ENCODE results near the gene DNAAF2. TPM values are rescaled to one million over a fixed set of nuclear protein-coding genes. Genes with fewer than 3 reads are reported as not detected.
"Not testable (repeated sequence)": the region's sequence is repeated elsewhere in the genome, so short reads cannot be mapped to it uniquely, and the experiment has no call there.

DNAAF2 gene, protein sequence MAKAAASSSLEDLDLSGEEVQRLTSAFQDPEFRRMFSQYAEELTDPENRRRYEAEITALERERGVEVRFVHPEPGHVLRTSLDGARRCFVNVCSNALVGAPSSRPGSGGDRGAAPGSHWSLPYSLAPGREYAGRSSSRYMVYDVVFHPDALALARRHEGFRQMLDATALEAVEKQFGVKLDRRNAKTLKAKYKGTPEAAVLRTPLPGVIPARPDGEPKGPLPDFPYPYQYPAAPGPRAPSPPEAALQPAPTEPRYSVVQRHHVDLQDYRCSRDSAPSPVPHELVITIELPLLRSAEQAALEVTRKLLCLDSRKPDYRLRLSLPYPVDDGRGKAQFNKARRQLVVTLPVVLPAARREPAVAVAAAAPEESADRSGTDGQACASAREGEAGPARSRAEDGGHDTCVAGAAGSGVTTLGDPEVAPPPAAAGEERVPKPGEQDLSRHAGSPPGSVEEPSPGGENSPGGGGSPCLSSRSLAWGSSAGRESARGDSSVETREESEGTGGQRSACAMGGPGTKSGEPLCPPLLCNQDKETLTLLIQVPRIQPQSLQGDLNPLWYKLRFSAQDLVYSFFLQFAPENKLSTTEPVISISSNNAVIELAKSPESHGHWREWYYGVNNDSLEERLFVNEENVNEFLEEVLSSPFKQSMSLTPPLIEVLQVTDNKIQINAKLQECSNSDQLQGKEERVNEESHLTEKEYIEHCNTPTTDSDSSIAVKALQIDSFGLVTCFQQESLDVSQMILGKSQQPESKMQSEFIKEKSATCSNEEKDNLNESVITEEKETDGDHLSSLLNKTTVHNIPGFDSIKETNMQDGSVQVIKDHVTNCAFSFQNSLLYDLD
- polyA plus RNA-seq (2012; ENCODE audit: missing spikeins): 7.4 TPM

DNA sequence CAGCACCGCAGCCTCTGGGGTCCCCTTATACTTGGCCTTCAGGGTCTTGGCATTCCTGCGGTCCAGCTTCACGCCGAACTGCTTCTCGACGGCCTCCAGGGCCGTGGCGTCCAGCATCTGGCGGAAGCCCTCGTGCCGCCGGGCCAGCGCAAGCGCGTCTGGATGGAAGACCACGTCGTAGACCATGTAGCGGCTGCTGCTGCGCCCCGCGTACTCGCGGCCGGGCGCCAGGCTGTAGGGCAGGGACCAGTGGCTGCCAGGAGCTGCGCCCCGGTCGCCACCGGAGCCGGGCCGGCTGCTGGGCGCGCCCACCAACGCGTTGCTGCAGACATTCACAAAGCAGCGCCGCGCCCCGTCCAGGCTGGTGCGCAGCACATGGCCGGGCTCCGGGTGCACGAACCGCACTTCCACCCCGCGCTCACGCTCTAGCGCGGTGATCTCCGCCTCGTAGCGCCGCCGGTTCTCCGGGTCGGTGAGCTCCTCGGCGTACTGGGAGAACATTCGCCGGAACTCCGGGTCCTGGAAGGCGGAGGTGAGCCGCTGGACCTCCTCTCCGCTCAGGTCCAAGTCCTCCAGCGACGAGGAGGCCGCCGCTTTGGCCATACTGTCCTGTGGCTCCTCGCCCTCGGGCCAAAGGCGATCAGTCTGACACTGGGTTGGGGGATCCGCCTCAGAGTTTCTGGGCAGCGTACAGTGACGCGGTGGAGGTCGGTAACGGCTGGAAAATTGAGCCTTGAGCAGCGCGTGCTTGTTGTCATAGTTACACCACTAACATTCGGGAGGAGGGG lies at the start of gene DNAAF2:
TSS of gene DNAAF2 (minus strand) at position 698 of the 788 bp plus-strand sequence. CDS start at position 603, 95 bp downstream.
- TF ChIP-seq TAF1 (IDR thresholded peaks at IDR 0.05; ENCODE audit: borderline replicate concordance, low read depth, low read length): no peak
- no peak for TF ChIP-seq POLR2AphosphoS5 (IDR thresholded peaks at IDR 0.05; ENCODE audit: low read depth, low read length)
- TF ChIP-seq POLR2A (IDR thresholded peaks at IDR 0.05; ENCODE audit: low read depth, low read length): no peak; the same call in none of the 2 replicates
- peak; percentile 17 for FAIRE-seq
- DNase-seq (ENCODE audit: insufficient read length): peak; percentile 34

DNA sequence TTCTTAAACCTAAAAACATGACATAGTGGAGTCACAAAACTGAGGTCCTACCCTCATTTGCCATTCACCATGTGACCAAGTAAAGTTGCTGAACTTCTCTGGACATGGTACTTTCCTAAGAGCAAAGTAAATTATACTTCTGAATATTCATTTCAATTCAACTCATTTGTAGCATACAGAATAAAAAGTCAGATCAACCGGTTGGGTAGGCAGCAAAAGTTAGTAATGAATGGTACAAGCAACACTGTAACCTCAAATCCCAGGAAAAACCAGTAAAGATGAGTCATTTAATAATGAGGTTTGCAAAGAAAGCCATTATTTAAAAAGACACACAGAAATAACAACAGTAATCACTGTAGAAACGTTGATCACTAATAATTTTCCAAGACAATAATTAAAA lies 44.2 kb upstream of the DNAAF2 start:
- FAIRE-seq (no peak), DNase-seq (ENCODE audit: insufficient read length) (no peak)
- TF ChIP-seq POLR2AphosphoS5 (IDR thresholded peaks at IDR 0.05; ENCODE audit: low read depth, low read length) (no peak), POLR2A (IDR thresholded peaks at IDR 0.05; ENCODE audit: low read depth, low read length) (no peak), TAF1 (IDR thresholded peaks at IDR 0.05; ENCODE audit: borderline replicate concordance, low read depth, low read length) (no peak)

DNA sequence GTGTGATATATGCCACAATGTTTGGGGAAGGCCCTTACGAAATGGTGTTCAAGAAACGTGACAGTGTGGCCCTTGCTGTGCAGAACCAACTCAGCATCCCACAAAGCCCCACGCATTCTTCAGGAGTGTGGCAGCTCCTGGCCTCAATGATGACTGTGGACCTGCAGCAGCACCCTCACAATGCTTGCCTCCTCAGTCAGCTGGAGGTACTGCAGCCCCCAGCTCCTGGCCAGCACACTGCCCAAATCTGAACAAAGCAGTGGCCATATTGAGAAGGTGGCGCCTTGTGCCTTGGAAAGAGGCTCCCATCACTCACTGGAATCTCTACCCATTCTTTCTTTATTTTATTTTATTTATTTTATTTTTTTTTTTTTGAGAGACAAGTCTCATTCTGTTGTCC lies 42.6 kb upstream of the DNAAF2 start:
- no peak for DNase-seq (ENCODE audit: insufficient read length)
- no peak for FAIRE-seq
- TF ChIP-seq POLR2AphosphoS5 (IDR thresholded peaks at IDR 0.05; ENCODE audit: low read depth, low read length): no peak

DNA sequence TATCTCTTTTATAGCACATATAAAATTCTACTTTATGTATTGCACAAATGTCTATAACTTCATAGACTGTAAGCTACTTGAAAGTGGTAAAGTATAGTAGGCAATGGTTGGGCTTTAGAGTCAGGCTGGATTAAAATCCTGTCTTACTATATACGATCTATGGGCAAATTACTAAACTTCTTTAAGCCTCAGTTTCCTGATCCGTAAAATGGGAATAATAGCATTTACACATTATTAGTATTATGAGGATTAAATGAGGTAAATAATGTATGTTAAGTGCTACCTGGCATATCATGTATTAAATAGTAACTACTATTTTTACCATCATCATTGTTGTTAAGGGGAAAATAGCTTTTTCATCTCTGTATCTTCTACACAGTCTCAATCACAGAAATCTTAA lies 38.5 kb upstream of the DNAAF2 start:
- FAIRE-seq: no peak
- no peak for DNase-seq (ENCODE audit: insufficient read length)
- TF ChIP-seq POLR2AphosphoS5 (IDR thresholded peaks at IDR 0.05; ENCODE audit: low read depth, low read length) (no peak), TAF1 (IDR thresholded peaks at IDR 0.05; ENCODE audit: borderline replicate concordance, low read depth, low read length) (no peak), POLR2A (IDR thresholded peaks at IDR 0.05; ENCODE audit: low read depth, low read length) (no peak)

DNA sequence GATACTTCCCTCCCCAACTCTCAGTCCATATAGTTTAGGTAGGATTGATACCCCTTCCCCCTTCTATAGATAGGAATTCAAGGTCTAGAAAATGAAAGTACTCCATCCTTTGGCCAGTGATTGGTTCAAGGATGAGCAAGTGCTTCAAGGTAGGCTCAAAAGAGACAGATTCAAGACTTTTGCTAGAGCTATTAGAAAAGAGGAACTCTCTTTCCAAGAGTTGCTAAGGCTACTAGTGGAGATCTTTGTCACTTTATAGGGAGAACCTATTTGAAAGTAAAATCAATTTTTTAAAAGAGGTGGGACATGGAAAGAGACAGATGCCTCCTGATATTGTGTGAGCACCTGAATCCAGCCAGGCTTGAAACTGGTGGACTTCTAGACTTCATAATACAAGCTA lies 35.4 kb upstream of the DNAAF2 start:
- DNase-seq (ENCODE audit: insufficient read length) (no peak), FAIRE-seq (no peak)
- TF ChIP-seq POLR2AphosphoS5 (IDR thresholded peaks at IDR 0.05; ENCODE audit: low read depth, low read length): no peak
- no peak for TF ChIP-seq TAF1 (IDR thresholded peaks at IDR 0.05; ENCODE audit: borderline replicate concordance, low read depth, low read length)
- TF ChIP-seq POLR2A (IDR thresholded peaks at IDR 0.05; ENCODE audit: low read depth, low read length): no peak

DNA sequence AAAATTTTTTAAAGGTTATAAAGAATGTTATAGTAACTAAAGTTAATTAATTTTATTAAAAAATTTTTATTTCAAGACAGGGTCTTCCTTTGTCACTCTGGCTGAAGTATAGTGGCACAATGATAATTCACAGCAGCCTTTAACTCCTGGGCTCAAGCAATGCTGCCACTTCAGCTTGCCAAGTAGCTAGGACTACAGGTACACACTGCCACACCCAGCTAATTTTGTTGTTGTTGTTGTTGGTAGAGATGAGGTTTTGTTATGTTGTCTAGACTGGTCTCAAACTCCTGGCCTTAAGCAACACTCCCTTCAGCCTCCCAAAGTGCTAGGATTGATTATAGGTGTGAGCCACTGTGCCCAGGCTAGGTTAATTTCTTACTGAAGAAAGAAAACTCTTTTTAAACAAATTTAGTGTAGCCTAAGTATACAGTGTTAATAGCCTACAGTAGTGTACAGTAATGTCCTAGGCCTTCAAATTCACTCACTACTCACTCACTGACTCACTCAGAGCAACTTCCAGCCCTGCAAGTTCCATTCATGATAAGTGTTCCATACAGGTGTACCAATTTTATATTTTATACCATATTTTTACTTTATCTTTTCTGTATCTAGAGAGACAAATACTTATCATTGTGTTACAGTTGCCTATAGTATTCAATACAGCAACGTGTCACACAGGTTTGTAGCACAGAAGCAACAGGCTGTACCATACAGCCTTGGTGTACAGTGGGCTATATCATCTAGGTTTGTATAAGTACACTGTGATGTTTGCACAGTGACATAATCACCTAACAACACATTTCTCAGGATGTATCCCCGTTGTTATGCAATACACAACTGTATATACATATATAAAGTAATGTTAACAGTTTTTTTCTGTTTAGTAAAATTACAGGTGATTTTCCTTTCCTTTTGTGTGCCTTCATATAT lies 24.7 kb upstream of the DNAAF2 start:
- FAIRE-seq (no peak), DNase-seq (ENCODE audit: insufficient read length) (no peak)
- TF ChIP-seq TAF1 (IDR thresholded peaks at IDR 0.05; ENCODE audit: borderline replicate concordance, low read depth, low read length) (no peak), POLR2AphosphoS5 (IDR thresholded peaks at IDR 0.05; ENCODE audit: low read depth, low read length) (no peak), POLR2A (IDR thresholded peaks at IDR 0.05; ENCODE audit: low read depth, low read length) (no peak)

DNA sequence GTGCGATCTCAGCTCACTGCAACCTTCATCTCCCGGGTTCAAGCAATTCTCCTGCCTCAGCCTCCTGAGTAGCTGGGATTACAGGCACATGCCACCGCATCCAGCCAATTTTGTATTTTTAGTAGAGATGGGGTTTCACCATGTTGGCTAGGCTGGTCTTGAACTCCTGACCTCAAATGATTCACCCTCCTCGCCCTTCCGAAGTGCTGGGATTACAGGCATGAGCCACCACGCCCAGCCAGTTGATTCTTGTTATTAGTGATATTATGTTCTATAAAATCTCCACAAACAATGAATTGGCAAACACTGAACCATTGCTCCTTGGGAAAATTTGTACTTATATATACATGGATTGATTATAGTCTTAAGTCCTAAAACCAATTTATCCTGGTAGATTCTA lies 22.5 kb upstream of the DNAAF2 start:
- DNase-seq (ENCODE audit: insufficient read length); FAIRE-seq: not testable (repeated sequence)

DNA sequence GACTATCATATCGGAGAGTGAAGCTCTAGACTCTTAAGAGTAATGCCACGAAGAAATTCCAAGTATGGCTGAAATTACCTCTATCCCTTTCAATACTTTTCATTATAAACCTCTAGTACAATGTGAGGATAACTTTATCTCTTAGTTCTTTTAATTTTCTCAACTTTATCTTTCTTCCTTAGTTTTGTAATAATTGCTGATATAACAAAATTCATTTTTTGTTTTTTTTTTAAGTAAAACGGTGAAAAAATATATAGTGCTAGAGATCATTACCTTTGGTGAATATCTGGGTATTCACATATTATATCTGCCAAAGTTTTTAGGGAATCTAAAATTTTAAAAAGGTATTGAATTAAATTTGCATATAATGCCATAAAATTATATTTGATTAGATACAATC lies 19.5 kb upstream of the DNAAF2 start:
- FAIRE-seq (no peak), DNase-seq (ENCODE audit: insufficient read length) (no peak)
- no peak for TF ChIP-seq POLR2AphosphoS5 (IDR thresholded peaks at IDR 0.05; ENCODE audit: low read depth, low read length)
- no peak for TF ChIP-seq POLR2A (IDR thresholded peaks at IDR 0.05; ENCODE audit: low read depth, low read length)
- no peak for TF ChIP-seq TAF1 (IDR thresholded peaks at IDR 0.05; ENCODE audit: borderline replicate concordance, low read depth, low read length)

DNA sequence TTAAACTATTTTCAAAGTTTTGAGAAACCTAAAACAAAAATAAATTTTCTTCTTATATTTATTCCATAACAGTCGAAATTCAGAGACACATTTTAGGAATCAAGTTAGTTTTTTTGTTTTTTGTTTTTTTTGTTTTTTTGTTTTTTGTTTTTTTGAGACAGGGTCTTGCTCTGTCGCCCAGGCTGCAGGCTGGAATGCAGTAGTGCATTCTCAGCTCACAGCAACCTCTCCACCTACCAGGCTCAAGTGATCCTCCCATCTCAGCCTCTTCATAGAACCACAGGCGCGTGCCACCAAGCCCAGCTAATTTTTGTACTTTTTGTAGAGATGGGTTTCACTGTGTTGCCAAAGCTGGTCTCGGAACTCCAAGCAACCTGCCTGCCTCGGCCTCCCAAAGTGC lies 18.5 kb upstream of the DNAAF2 start:
- TF ChIP-seq POLR2A (IDR thresholded peaks at IDR 0.05; ENCODE audit: low read depth, low read length): no peak
- no peak for DNase-seq (ENCODE audit: insufficient read length)
- no peak for FAIRE-seq

DNA sequence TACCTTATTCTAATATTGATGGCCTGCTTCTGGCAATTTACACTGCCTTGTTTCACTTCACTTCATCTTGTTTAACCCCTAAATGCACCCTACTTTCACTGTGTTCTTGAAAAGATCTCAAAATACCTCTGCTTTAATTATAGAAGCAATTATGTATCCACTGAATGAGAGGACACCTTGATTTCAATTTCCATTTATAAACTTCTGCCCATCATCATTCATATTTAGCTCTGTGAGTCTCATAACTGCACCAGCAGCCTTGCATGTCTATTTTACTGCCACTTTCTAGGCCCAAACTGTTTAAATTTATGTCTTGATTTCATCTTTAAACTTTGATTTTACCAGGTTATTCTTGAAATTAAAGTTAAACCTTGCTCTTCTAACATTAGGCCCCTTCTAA lies 7.1 kb upstream of the DNAAF2 start:
- FAIRE-seq: peak; percentile 44
- TF ChIP-seq POLR2A (IDR thresholded peaks at IDR 0.05; ENCODE audit: low read depth, low read length) (no peak), POLR2AphosphoS5 (IDR thresholded peaks at IDR 0.05; ENCODE audit: low read depth, low read length) (no peak), TAF1 (IDR thresholded peaks at IDR 0.05; ENCODE audit: borderline replicate concordance, low read depth, low read length) (no peak)

DNA sequence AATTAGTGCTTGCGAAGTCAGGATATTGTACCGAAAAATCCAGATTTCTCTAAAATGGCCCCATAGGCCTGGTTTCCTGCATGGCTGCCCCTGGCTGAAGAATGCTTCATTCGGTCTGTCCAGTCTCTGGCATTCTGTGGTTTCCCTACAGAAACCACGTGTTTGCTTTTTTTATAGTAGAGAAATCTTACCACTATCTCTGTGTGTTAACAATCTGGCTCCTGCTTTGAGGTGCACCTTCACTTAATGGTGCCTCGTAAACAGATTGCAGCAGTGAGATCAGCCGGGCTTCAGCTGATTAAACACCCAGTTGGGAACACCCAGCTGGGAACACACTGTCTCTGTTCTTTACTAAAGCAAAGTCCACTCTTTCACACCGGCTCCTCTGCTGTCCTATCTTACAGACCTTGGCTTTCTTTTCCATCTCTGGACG lies 6.7 kb upstream of the DNAAF2 start:
- DNase-seq (ENCODE audit: insufficient read length): no peak
- FAIRE-seq: no peak
- no peak for TF ChIP-seq POLR2A (IDR thresholded peaks at IDR 0.05; ENCODE audit: low read depth, low read length)
- no peak for TF ChIP-seq POLR2AphosphoS5 (IDR thresholded peaks at IDR 0.05; ENCODE audit: low read depth, low read length)
- no peak for TF ChIP-seq TAF1 (IDR thresholded peaks at IDR 0.05; ENCODE audit: borderline replicate concordance, low read depth, low read length)

More for the DNA sequence above, 7.1 kb upstream of the DNAAF2 start:
- no peak for DNase-seq (ENCODE audit: insufficient read length)
